Measurements from ENCODE around the gene SPTSSB. TPM values are rescaled to one million over a fixed set of nuclear protein-coding genes. Genes with fewer than 3 reads are reported as not detected.

SPTSSB gene
- total and polyA plus RNA-seq, 2 donors (not counting 1 experiment from before 2014, with no cell fraction given): not detected

- Histone ChIP-seq H3K27me3 (replicated peaks in 1 of 4; ENCODE audit: control extremely low read depth in 1 of 4, control insufficient read depth in 3 of 4, insufficient read depth in 4 of 4, low read length in 3 of 4) (peaks cover 0 to 5% (median 0%) of the 10 kb centered on the region in 4 experiments), H3K4me1 (ENCODE audit: control insufficient read depth in 2 of 2, insufficient read depth in 2 of 2, low read length in 2 of 2) (no peaks in the 10 kb centered on the region), H2AFZ (ENCODE audit: insufficient read depth, low read depth, low read length, poor library complexity, severe bottlenecking) (no peak overlapping the region), H3K4me3 (ENCODE audit: control extremely low read depth in 1 of 5, extremely low read depth in 1 of 5, insufficient read depth in 1 of 5, low read depth in 2 of 5, low read length in 4 of 5) (no peak overlapping the region), H3K79me2 (ENCODE audit: control insufficient read depth, insufficient read depth, low read length) (no peaks in the 10 kb centered on the region), H3K27ac (ENCODE audit: low read length in 2 of 2) (no peak overlapping the region), H3K9me3 (ENCODE audit: control extremely low read depth in 1 of 3, control insufficient read depth in 2 of 3, insufficient read depth in 1 of 3, low read length in 2 of 3) (no peaks in the 10 kb centered on the region), H3K36me3 (replicated peaks in 1 of 2; ENCODE audit: control extremely low read depth in 1 of 2, control insufficient read depth in 1 of 2, extremely low read depth in 1 of 2, insufficient read depth in 2 of 2, low read length in 1 of 2) (no peaks in the 10 kb centered on the region), H3K9ac (ENCODE audit: low read length) (no peak overlapping the region), H4K20me1 (ENCODE audit: control insufficient read depth, insufficient read depth, low read length, poor library complexity, severe bottlenecking) (no peaks in the 10 kb centered on the region), H3K4me2 (replicated peaks; ENCODE audit: low read depth, low read length, poor library complexity, severe bottlenecking) (no peak overlapping the region)
- H3K27ac Mint-ChIP-seq: no peak overlapping the region
- DNase-seq (no peak), ATAC-seq (ENCODE audit: low read depth) (no peak)
- WGBS (ENCODE audit: insufficient coverage): no CpG with 5 or more reads among the region's 1 CpG
- POLR2A ChIA-PET: no interaction called here
- no peaks in the 10 kb centered on the region for H3K4me1 Mint-ChIP-seq
- H3K27me3 Mint-ChIP-seq: peaks cover 36% of the 10 kb centered on the region
- H3K4me3 Mint-ChIP-seq: no peak overlapping the region
- intact Hi-C loops (cut with micrococcal nuclease): no loop called here
- CTCF ChIA-PET: no interaction called here
- H3K9me3 Mint-ChIP-seq (ENCODE audit: insufficient read depth): no peaks in the 10 kb centered on the region
- TF ChIP-seq CTCF (IDR thresholded peaks at IDR 0.05) (no peak), EZH2 (IDR thresholded peaks at IDR 0.05; ENCODE audit: borderline replicate concordance, insufficient read depth, low read depth, low read length, poor library complexity, severe bottlenecking) (no peak)
Observed at GRCh38 chr3:161332792-161333191, 38.5 kb downstream of the SPTSSB start.

- WGBS (ENCODE audit: insufficient coverage): 83% methylated on average over 2 of the region's 2 CpGs
- no peak overlapping the region for H3K4me2 ChIP-seq (replicated peaks; ENCODE audit: low read depth, low read length, poor library complexity, severe bottlenecking)
- no peak for ATAC-seq (ENCODE audit: low read depth)
- no peaks in the 10 kb centered on the region for H3K79me2 ChIP-seq (ENCODE audit: control insufficient read depth, insufficient read depth, low read length)
- TF ChIP-seq EZH2 (IDR thresholded peaks at IDR 0.05; ENCODE audit: borderline replicate concordance, insufficient read depth, low read depth, low read length, poor library complexity, severe bottlenecking): no peak
- Mint-ChIP-seq H3K4me3 (no peak overlapping the region), H3K27ac (no peak overlapping the region), H3K4me1 (no peaks in the 10 kb centered on the region), H3K27me3 (peaks cover 17% of the 10 kb centered on the region), H3K9me3 (ENCODE audit: insufficient read depth) (peaks cover 7% of the 10 kb centered on the region)
- H3K9ac ChIP-seq (ENCODE audit: low read length): no peak overlapping the region
- POLR2A ChIA-PET: no interaction called here
- no peak overlapping the region for H3K4me3 ChIP-seq (ENCODE audit: control extremely low read depth in 1 of 5, extremely low read depth in 1 of 5, insufficient read depth in 1 of 5, low read depth in 2 of 5, low read length in 4 of 5)
- H3K27me3 ChIP-seq (replicated peaks in 1 of 4; ENCODE audit: control extremely low read depth in 1 of 4, control insufficient read depth in 3 of 4, insufficient read depth in 4 of 4, low read length in 3 of 4): peaks cover 0 to 2% (median 0%) of the 10 kb centered on the region in 4 experiments
- no peaks in the 10 kb centered on the region for H4K20me1 ChIP-seq (ENCODE audit: control insufficient read depth, insufficient read depth, low read length, poor library complexity, severe bottlenecking)
- no peak for DNase-seq
- no peaks in the 10 kb centered on the region for H3K36me3 ChIP-seq (replicated peaks in 1 of 2; ENCODE audit: control extremely low read depth in 1 of 2, control insufficient read depth in 1 of 2, extremely low read depth in 1 of 2, insufficient read depth in 2 of 2, low read length in 1 of 2)
- H3K4me1 ChIP-seq (ENCODE audit: control insufficient read depth in 2 of 2, insufficient read depth in 2 of 2, low read length in 2 of 2): no peaks in the 10 kb centered on the region
- H2AFZ ChIP-seq (ENCODE audit: insufficient read depth, low read depth, low read length, poor library complexity, severe bottlenecking): no peak overlapping the region
- CTCF ChIA-PET: no interaction called here
- H3K27ac ChIP-seq (ENCODE audit: low read length in 2 of 2): no peak overlapping the region
- intact Hi-C loops (cut with micrococcal nuclease): no loop called here
- peaks cover 0 to 5% (median 1%) of the 10 kb centered on the region in 3 donors for H3K9me3 ChIP-seq (ENCODE audit: control extremely low read depth in 1 of 3, control insufficient read depth in 2 of 3, insufficient read depth in 1 of 3, low read length in 2 of 3)
Observed at GRCh38 chr3:161325059-161325458, 46.3 kb downstream of the SPTSSB start.
